NCI-H460 (cell line): ENCODE data around the gene RBM33. TPM values are rescaled to one million over a fixed set of nuclear protein-coding genes. Genes with fewer than 3 reads are reported as not detected.

Experiments
- DNase-seq: peaks from one replicate; pipeline ENCODE4 v3.0.0-alpha.2; 2016; ENCODE audit warnings: low read depth; ENCODE audit errors: extremely low read depth
- total RNA-seq: library from RNA; depleted of rRNA; stranded (reverse); fragments of >200 nt; shearing (Covaris generic); gene quantifications from 2 replicates; pipeline ENCODE4 v1.2.3, GENCODE V29; 2014

Gene RBM33
- total RNA-seq, 1 experiment from 2014 or later: 20.9 TPM

GRCh38 chr7:155739538-155740143, 95.2 kb downstream of the RBM33 start:
- no peak for DNase-seq

GRCh38 chr7:155741082-155741481, 96.6 kb downstream of the RBM33 start:
- DNase-seq: no peak

GRCh38 chr7:155741805-155742204, 97.3 kb downstream of the RBM33 start:
- DNase-seq: no peak

- no peak for DNase-seq
These were observed 98.7 kb downstream of the RBM33 start for GRCh38 chr7:155743177-155743576.

- no peak for DNase-seq
These were observed 100.7 kb downstream of the RBM33 start for GRCh38 chr7:155744971-155745683.

DNA sequence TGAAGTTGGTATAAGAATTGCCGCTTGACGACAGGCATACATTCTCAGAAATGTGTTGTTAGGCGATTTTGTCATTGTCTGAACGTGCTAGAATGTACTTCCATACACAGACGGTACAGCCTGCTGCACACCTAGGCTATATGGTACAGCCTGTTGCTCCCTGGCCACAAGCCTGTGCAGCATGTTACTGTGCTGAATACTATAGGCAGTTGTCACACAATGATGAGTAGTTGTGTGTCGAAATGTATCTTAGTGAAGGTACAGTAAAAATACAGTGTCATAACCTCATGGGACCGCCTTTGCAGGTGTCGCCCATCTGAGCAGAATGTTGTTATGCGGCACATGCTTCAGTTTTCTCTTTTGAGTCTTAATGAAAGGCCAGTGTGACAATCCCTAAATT, 101.3 kb downstream of the RBM33 start:
- DNase-seq: no peak

GRCh38 chr7:155746188-155746587, 101.7 kb downstream of the RBM33 start:
- DNase-seq: no peak

DNA sequence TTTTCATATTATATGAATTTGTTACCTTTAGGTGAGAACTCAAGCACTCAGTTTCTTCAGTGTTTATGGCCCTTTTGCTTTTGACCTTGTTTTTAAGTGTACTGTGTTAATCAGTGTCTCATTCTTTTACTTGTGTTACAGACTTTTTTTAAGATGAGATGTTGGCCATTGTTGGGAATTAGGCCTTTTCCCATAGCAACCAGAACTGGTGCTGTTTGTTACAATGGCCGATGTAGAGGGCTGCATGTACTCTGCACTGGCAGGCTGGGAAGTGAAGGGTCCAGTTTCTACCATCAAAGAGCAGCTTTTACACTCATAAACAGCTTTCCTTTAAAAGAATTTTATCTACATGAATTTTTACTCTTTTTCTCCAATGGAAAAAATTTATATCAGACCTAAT, 102.7 kb downstream of the RBM33 start:
- DNase-seq: no peak

DNA sequence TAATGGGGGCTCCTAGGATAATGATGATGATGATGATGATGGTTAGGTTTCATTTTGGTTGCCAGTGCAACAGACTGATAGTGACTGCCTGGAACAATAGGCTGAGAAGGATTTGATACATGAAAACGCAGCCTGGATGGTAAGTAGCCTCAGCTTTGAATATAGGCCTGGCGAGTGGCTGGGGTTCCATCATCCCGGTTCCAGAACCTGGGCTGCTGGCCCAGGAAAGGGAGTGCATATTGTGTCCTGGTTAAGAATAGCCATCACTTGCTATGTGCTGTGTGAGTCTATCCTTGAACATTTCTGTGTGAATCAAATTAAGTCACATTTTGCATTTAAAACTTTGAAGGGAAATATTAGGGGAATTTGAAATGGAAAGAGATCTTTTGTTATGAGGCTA, 105.1 kb downstream of the RBM33 start:
- no peak for DNase-seq

- no peak for DNase-seq
These were observed 106.0 kb downstream of the RBM33 start for GRCh38 chr7:155750255-155751125.

DNA sequence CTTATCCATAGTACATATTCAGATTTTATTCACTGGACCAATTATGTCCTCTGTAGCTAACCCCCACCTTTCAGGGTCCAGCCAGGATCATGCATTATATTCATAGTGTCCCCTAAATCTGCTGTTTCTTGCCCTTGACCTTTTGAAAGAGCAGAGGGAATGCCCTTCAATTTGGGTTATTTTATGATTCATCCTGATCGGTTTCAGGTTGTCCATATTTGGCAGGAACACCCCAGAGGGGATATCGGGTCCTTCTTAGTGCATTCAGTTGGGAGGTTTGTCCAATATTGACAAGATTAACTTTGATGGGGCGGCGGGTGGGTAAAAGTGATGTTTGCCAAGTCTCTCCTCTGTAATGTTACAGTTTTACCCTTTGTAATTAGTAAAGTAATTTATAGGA, 106.9 kb downstream of the RBM33 start:
- no peak for DNase-seq

- DNase-seq: no peak
These were observed 108.4 kb downstream of the RBM33 start for GRCh38 chr7:155752756-155753445.

DNA sequence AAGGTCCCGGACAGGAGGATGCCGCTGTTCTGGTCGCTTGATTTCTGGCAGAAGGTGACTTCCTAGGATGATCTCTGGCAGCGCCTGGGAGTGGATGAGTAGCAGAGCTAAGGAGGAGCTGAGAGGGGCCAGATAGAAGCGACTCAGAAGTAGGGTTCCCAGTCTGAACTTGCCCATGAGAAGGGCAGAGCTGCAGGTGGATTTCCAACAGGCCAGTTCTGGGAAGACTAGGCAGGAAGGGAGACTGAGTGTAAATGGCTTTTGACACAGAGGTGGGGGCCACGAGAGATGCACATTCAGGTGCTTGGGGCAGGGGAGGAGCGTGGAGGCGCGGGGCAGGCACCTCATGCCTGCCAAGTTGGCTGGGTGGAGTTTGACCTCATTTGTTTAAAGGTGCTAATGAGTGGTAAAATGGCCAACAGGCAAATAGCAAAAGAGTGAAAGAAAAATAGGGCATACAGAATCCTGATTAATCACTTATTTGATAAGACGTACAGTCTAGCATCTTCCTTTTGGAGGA, 109.0 kb downstream of the RBM33 start:
- no peak for DNase-seq

GRCh38 chr7:155754165-155754564, 109.7 kb downstream of the RBM33 start:
- DNase-seq: no peak

GRCh38 chr7:155755026-155755425, 110.6 kb downstream of the RBM33 start:
- no peak for DNase-seq

DNA sequence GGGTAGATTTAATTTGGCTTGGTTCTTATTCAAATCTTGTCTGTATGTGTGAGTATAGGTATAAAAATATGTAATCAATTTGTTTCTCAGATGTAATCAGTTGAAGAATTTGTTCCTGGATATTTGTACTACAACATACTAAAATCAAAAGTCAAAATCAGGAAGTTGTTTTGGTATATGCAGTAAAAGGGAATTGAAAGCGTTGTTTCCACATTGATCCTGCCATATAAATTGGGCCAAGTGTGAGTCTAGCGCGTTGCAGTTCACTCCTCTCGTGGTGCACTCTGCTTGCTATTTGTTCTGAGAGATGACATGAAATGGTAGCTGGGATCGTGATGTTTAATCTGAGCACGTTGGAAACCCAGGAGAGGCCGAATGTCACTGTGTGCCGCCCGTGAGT, 111.9 kb downstream of the RBM33 start:
- no peak for DNase-seq

DNA sequence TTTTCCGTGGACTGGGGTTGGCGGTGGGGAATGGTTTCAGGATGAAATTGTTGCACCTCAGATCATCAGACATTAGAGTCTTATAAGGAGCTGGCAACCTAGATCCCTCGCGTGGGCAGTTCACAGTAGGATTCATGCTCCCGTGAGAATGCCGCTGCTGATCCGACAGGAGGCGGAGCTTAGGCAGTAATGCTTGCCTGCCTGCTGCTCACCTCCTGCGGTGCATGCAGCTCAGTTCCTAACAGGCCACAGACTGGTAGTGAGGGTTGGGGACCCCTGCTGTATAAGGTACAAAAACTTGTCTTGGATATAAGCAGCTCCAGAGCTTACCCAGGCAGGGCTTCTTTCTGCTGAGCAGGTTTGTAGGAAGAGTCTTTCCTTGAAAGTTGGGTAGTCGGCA, 113.9 kb downstream of the RBM33 start:
- no peak for DNase-seq

- DNase-seq: no peak
These were observed 115.4 kb downstream of the RBM33 start for GRCh38 chr7:155759740-155760430.

DNA sequence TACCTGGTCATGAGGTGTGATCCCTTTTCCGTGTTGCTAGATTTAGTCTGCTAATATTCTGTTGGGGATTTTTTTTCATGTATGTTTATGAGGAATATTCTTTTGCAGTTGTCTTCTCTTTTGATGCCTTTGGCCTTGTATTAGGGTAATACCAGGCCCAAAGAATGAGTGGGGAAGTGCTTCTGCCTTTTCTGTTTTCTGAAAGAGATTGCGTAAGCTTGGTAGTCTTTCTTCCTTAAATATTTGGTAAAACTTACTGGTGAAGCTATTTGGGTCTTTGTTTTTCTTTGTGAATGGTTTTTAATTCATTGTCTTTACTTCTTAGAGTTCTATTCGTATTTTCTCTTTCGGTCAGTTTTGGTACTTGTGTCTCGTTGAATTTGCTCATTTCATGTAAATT, 116.7 kb downstream of the RBM33 start:
- DNase-seq: no peak

GRCh38 chr7:155762036-155762435, 117.6 kb downstream of the RBM33 start:
- DNase-seq: no peak
